B cell (primary cell): Measurements from ENCODE around the gene CDH19. TPM values are rescaled to one million over a fixed set of nuclear protein-coding genes. Genes with fewer than 3 reads are reported as not detected.

Experiments used
- ATAC-seq: fragments of 200-7000 bp; cut with Tn5 transposase; one replicate; pipeline ENCODE4 v1.10.0; 2021; ENCODE audit warnings: low read depth, mild to moderate bottlenecking, moderate number of reproducible peaks, moderate library complexity
- CTCF ChIA-PET: fragments of 350-600 bp; sonication (Branson Sonifier 250); formaldehyde crosslinking; loops from one replicate; lab custom pipeline; 2021; ENCODE audit warnings: antibody characterized with exemption, inconsistent platforms; lab: Charles Lee
- POLR2A ChIA-PET: fragments of 350-600 bp; sonication (Branson Sonifier 250); formaldehyde crosslinking; loops from one replicate; lab custom pipeline; 2021; ENCODE audit warnings: antibody characterized with exemption; lab: Charles Lee
- DNase-seq: peaks from one replicate; pipeline ENCODE4 v3.0.0; 2013
- H2AFZ ChIP-seq: 2 replicates; pipeline ENCODE4 v1.6.1; 2012; ENCODE audit warnings: mild to moderate bottlenecking, low read depth, low read length; ENCODE audit not compliant: insufficient read depth, poor library complexity, severe bottlenecking
- H3K27ac ChIP-seq, 2 donors: 1 replicate in 1 of 2; 2 replicates in 1 of 2; pipeline ENCODE4 v1.5.1; 2012 to 2013; ENCODE audit warnings: low read length in 2 of 2, mild to moderate bottlenecking in 2 of 2, moderate library complexity in 1 of 2
- H3K27me3 ChIP-seq, 4 experiments: fragments of 200-600 bp in 1 of 4; sonication (generic) in 1 of 4; replicated peaks in 1 of 4; 1 replicate in 2 of 4; 2 replicates in 2 of 4; pipeline versions ENCODE4 v1.6.1 to v1.7.0; 2013 to 2016; ENCODE audit warnings: low read length in 3 of 4, mild to moderate bottlenecking in 2 of 4, mixed read lengths in 1 of 4, moderate library complexity in 1 of 4; ENCODE audit not compliant: insufficient read depth in 4 of 4, control insufficient read depth in 3 of 4; ENCODE audit errors: control extremely low read depth in 1 of 4
- H3K36me3 ChIP-seq, 2 experiments: replicated peaks in 1 of 2; 1 replicate in 1 of 2; 2 replicates in 1 of 2; pipeline versions ENCODE4 v1.6.1 to v1.7.1; 2013; ENCODE audit warnings: low read length in 1 of 2; ENCODE audit not compliant: insufficient read depth in 2 of 2, control insufficient read depth in 1 of 2; ENCODE audit errors: control extremely low read depth in 1 of 2, extremely low read depth in 1 of 2
- H3K4me1 ChIP-seq, 2 donors: fragments of 200-600 bp in 1 of 2; sonication (generic) in 1 of 2; 1 replicate in 1 of 2; 2 replicates in 1 of 2; pipeline versions ENCODE4 v1.5.1 to v1.6.1; 2013 to 2017; ENCODE audit warnings: low read length in 2 of 2; ENCODE audit not compliant: control insufficient read depth in 2 of 2, insufficient read depth in 2 of 2
- H3K4me2 ChIP-seq: replicated peaks from 2 replicates; pipeline ENCODE3; 2012; ENCODE audit warnings: mild to moderate bottlenecking, low read depth, low read length; ENCODE audit not compliant: poor library complexity, severe bottlenecking
- H3K4me3 ChIP-seq, 5 experiments: fragments of 200-600 bp in 1 of 5; sonication (generic) in 1 of 5; 1 replicate in 3 of 5; 2 replicates in 2 of 5; pipeline versions ENCODE4 v1.5.1 to v1.7.0; 2011 to 2016; ENCODE audit warnings: low read length in 4 of 5, mild to moderate bottlenecking in 4 of 5, low read depth in 2 of 5, control low read depth in 1 of 5, moderate library complexity in 1 of 5; ENCODE audit not compliant: insufficient read depth in 1 of 5; ENCODE audit errors: control extremely low read depth in 1 of 5, extremely low read depth in 1 of 5
- H3K79me2 ChIP-seq: fragments of 200-600 bp; sonication (generic); one replicate; pipeline ENCODE4 v1.6.0; 2016; ENCODE audit warnings: low read length; ENCODE audit not compliant: control insufficient read depth, insufficient read depth
- H3K9ac ChIP-seq: fragments of 200-600 bp; sonication (generic); 2 replicates; pipeline ENCODE4 v1.6.1; 2017; ENCODE audit warnings: mild to moderate bottlenecking, low read length, moderate library complexity
- H3K9me3 ChIP-seq, 3 donors: one replicate each; pipeline versions ENCODE4 v1.6.1 to v1.7.1; 2013; ENCODE audit warnings: low read length in 2 of 3; ENCODE audit not compliant: control insufficient read depth in 2 of 3, insufficient read depth in 1 of 3; ENCODE audit errors: control extremely low read depth in 1 of 3
- H4K20me1 ChIP-seq: 2 replicates; pipeline ENCODE4 v1.6.0; 2012; ENCODE audit warnings: mild to moderate bottlenecking, low read length; ENCODE audit not compliant: insufficient read depth, control insufficient read depth, poor library complexity, severe bottlenecking
- H3K27ac Mint-ChIP-seq: one replicate; pipeline ENCODE4 v1.8.0; 2021; ENCODE audit warnings: mixed read lengths
- H3K27me3 Mint-ChIP-seq: one replicate; pipeline ENCODE4 v1.8.0; 2021; ENCODE audit warnings: mixed read lengths
- H3K4me1 Mint-ChIP-seq: one replicate; pipeline ENCODE4 v1.8.0; 2021; ENCODE audit warnings: mixed read lengths
- H3K4me3 Mint-ChIP-seq: one replicate; pipeline ENCODE4 v1.8.0; 2021; ENCODE audit warnings: mixed read lengths
- H3K9me3 Mint-ChIP-seq: one replicate; pipeline ENCODE4 v1.8.0; 2022; ENCODE audit warnings: mixed read lengths; ENCODE audit not compliant: insufficient read depth
- EZH2 ChIP-seq: IDR thresholded peaks from 2 replicates; pipeline ENCODE4 v1.6.1; 2012; ENCODE audit warnings: borderline replicate concordance, low read depth, mild to moderate bottlenecking, moderate library complexity, low read length; ENCODE audit not compliant: insufficient read depth, poor library complexity, severe bottlenecking
- WGBS: methylation state at CpG from one replicate; pipeline ENCODE4 v1.1.5; 2013; ENCODE audit warnings: missing lambda C conversion rate; ENCODE audit not compliant: insufficient coverage; 5-methylcytosine and 5-hydroxymethylcytosine counted together
- intact Hi-C: fragments of 100-400 bp; cut with micrococcal nuclease; formaldehyde crosslinking; loops from one replicate; pipeline ENCODE4 v1.10.0; 2022
- polyA plus RNA-seq: library from polyadenylated mRNA; depleted of rRNA; stranded (reverse); fragments of >200 nt; gene quantifications from 2 replicates; pipeline ENCODE4 v1.2.3, GENCODE V29; 2012
- total RNA-seq, 2 donors: library from RNA; stranded (reverse); fragments of 120-200 nt in 1 of 2; gene quantifications; 1 replicate in 1 of 2; 2 replicates in 1 of 2; pipeline versions ENCODE4 v1.2.3 to v1.2.4, GENCODE V29; 2013 to 2022
- TF ChIP-seq, protein P1 (sequence below): fragments of 200-600 bp; IDR thresholded peaks from one replicate; pipeline ENCODE4 v1.8.0; 2022; ENCODE audit warnings: antibody characterized with exemption, mild to moderate bottlenecking

CDH19 gene
- total and polyA plus RNA-seq, 2 donors (not counting 1 experiment from before 2014, with no cell fraction given): not detected

DNA sequence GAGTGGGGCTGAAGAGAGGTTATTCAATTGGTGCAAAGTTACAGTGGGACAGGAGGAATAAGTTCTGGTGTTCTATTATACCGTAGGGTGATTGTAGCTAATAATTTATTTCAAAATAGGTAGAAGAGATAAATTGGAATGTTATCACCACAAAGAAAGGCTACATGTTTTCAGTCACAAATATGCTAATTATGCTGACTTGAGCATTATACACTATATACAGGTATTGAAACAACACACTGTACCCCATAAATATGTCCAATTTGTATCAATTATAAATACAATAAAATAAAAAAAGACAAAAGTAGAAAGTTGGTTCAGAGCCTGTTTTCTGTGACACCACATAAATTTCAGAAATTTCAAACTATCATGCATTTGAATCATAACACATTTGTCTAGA is 97.7 kb downstream of the CDH19 start:
- Histone ChIP-seq H3K4me1 (no peaks in the 10 kb centered on the region), H4K20me1 (no peaks in the 10 kb centered on the region), H3K4me3 (no peak overlapping the region), H3K79me2 (no peaks in the 10 kb centered on the region), H3K27me3 (no peaks in the 10 kb centered on the region), H3K27ac (no peak overlapping the region), H3K9ac (no peak overlapping the region), H2AFZ (no peak overlapping the region), H3K9me3 (no peaks in the 10 kb centered on the region), H3K36me3 (no peaks in the 10 kb centered on the region), H3K4me2 (no peak overlapping the region)
- no peak for DNase-seq
- Mint-ChIP-seq H3K4me3 (no peak overlapping the region), H3K9me3 (peaks cover 2% of the 10 kb centered on the region), H3K27ac (no peak overlapping the region), H3K27me3 (no peaks in the 10 kb centered on the region), H3K4me1 (no peaks in the 10 kb centered on the region)
- no peak for ATAC-seq
- ChIA-PET CTCF (no interaction called here), POLR2A (no interaction called here)
- TF ChIP-seq EZH2: no peak
- TF ChIP-seq, protein P1, sequence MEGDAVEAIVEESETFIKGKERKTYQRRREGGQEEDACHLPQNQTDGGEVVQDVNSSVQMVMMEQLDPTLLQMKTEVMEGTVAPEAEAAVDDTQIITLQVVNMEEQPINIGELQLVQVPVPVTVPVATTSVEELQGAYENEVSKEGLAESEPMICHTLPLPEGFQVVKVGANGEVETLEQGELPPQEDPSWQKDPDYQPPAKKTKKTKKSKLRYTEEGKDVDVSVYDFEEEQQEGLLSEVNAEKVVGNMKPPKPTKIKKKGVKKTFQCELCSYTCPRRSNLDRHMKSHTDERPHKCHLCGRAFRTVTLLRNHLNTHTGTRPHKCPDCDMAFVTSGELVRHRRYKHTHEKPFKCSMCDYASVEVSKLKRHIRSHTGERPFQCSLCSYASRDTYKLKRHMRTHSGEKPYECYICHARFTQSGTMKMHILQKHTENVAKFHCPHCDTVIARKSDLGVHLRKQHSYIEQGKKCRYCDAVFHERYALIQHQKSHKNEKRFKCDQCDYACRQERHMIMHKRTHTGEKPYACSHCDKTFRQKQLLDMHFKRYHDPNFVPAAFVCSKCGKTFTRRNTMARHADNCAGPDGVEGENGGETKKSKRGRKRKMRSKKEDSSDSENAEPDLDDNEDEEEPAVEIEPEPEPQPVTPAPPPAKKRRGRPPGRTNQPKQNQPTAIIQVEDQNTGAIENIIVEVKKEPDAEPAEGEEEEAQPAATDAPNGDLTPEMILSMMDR: no peak
- intact Hi-C loops: no loop called here
- WGBS: no CpG with 5 or more reads among the region's 1 CpG

DNA sequence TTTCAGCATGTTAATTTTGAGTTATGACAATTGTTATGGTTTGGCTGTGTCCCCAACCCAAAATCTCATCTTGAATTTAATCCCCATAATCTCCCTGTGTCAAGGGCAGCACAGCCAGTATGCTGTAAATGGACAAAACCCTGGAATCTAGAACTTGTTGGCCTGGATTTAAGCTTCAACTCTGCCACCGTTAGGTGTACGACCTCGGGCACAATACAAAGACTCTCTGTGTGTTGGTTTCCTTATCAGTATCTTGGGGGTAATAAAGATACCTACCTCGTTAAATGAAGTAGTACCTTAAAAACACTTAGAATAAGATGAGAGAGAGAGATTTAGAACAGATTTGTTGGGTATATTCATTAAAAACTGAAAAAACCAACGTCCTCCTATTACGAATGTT is 106.5 kb downstream of the CDH19 start:
- no peaks in the 10 kb centered on the region for H3K36me3 ChIP-seq
- no peaks in the 10 kb centered on the region for H3K9me3 ChIP-seq
- no peak overlapping the region for H3K9ac ChIP-seq
- H3K79me2 ChIP-seq: no peaks in the 10 kb centered on the region
- TF ChIP-seq, protein P1: no peak
- TF ChIP-seq EZH2: no peak
- no peaks in the 10 kb centered on the region for H3K27me3 Mint-ChIP-seq
- no peak overlapping the region for H3K4me2 ChIP-seq
- no peaks in the 10 kb centered on the region for H3K9me3 Mint-ChIP-seq
- H3K27me3 ChIP-seq: no peaks in the 10 kb centered on the region
- intact Hi-C loops: no loop called here
- CTCF ChIA-PET: no interaction called here
- WGBS: 92% methylated on average over 3 of the region's 6 CpGs
- ATAC-seq: no peak
- H2AFZ ChIP-seq: no peak overlapping the region
- no peak for DNase-seq
- H3K4me3 ChIP-seq: no peak overlapping the region
- POLR2A ChIA-PET: no interaction called here
- H3K4me1 Mint-ChIP-seq: no peaks in the 10 kb centered on the region
- no peak overlapping the region for H3K27ac ChIP-seq
- H3K4me1 ChIP-seq: no peaks in the 10 kb centered on the region
- no peaks in the 10 kb centered on the region for H4K20me1 ChIP-seq
- H3K27ac Mint-ChIP-seq: no peak overlapping the region
- no peak overlapping the region for H3K4me3 Mint-ChIP-seq
